Osteocyte (in vitro differentiated cells): ENCODE results near the gene F12. TPM values are rescaled to one million over a fixed set of nuclear protein-coding genes. Genes with fewer than 3 reads are reported as not detected.

ENCODE experiments used
- DNase-seq: peaks from one replicate; pipeline ENCODE4 v3.0.0; 2021; ENCODE audit warnings: mixed read lengths; ENCODE audit not compliant: unreplicated experiment; ENCODE audit errors: extremely low spot score
- H3K27ac Mint-ChIP-seq: one replicate; pipeline ENCODE4 v1.8.0; 2021; ENCODE audit warnings: mild to moderate bottlenecking, mixed read lengths; ENCODE audit not compliant: unreplicated experiment
- H3K27me3 Mint-ChIP-seq: one replicate; pipeline ENCODE4 v1.8.0; 2021; ENCODE audit warnings: mixed read lengths; ENCODE audit not compliant: unreplicated experiment
- H3K36me3 Mint-ChIP-seq: one replicate; pipeline ENCODE4 v1.8.0; 2021; ENCODE audit warnings: mixed read lengths; ENCODE audit not compliant: unreplicated experiment
- H3K4me1 Mint-ChIP-seq: one replicate; pipeline ENCODE4 v1.8.0; 2021; ENCODE audit warnings: mixed read lengths; ENCODE audit not compliant: unreplicated experiment
- H3K4me3 Mint-ChIP-seq: one replicate; pipeline ENCODE4 v1.8.0; 2021; ENCODE audit warnings: mild to moderate bottlenecking, moderate library complexity, mixed read lengths; ENCODE audit not compliant: unreplicated experiment
- H3K9me3 Mint-ChIP-seq: one replicate; pipeline ENCODE4 v1.8.0; 2021; ENCODE audit warnings: mixed read lengths; ENCODE audit not compliant: unreplicated experiment
- CTCF ChIP-seq: fragments of 200-600 bp; sonication (generic); IDR thresholded peaks from 2 replicates; pipeline ENCODE4 v1.5.0; 2021; ENCODE audit warnings: antibody characterized with exemption, mild to moderate bottlenecking, moderate library complexity
- total RNA-seq: library from RNA; stranded (reverse); gene quantifications from 2 replicates; pipeline ENCODE4 v1.2.1, GENCODE V29; 2021

F12 gene
- total RNA-seq, 1 donor from 2014 or later, result 1.5 TPM

- no peak for DNase-seq
- peaks cover 20% of the 10 kb centered on the region for H3K4me1 Mint-ChIP-seq
- H3K4me3 Mint-ChIP-seq, result no peak overlapping the region
- H3K36me3 Mint-ChIP-seq, result no peaks in the 10 kb centered on the region
- no peak overlapping the region for H3K27ac Mint-ChIP-seq
- peaks cover 4% of the 10 kb centered on the region for H3K27me3 Mint-ChIP-seq
- no peaks in the 10 kb centered on the region for H3K9me3 Mint-ChIP-seq
- TF ChIP-seq CTCF, result no peak
Observed at GRCh38 chr5:177393206-177393765, 16.1 kb downstream of the F12 start.

GRCh38 chr5:177392765-177393164, 16.6 kb downstream of the F12 start:
- peaks cover 4% of the 10 kb centered on the region for H3K27me3 Mint-ChIP-seq
- H3K27ac Mint-ChIP-seq, result no peak overlapping the region
- no peak for DNase-seq
- H3K36me3 Mint-ChIP-seq, result no peaks in the 10 kb centered on the region
- peaks cover 20% of the 10 kb centered on the region for H3K4me1 Mint-ChIP-seq
- no peak overlapping the region for H3K4me3 Mint-ChIP-seq
- H3K9me3 Mint-ChIP-seq, result no peaks in the 10 kb centered on the region
- TF ChIP-seq CTCF, result no peak

GRCh38 chr5:177390363-177391300, 18.7 kb downstream of the F12 start:
- Mint-ChIP-seq H3K9me3 (no peaks in the 10 kb centered on the region), H3K4me3 (no peak overlapping the region), H3K27ac (peak overlapping the region; percentile 61), H3K4me1 (peaks cover 20% of the 10 kb centered on the region), H3K36me3 (no peaks in the 10 kb centered on the region), H3K27me3 (peaks cover 4% of the 10 kb centered on the region)
- DNase-seq, result peak; percentile 94
- peak; percentile 98 for TF ChIP-seq CTCF

GRCh38 chr5:177389241-177390169, 19.9 kb downstream of the F12 start:
- TF ChIP-seq CTCF, result no peak
- Mint-ChIP-seq H3K4me3 (peak overlapping the region; percentile 7), H3K27ac (peak overlapping the region; percentile 77), H3K27me3 (no peaks in the 10 kb centered on the region), H3K36me3 (no peaks in the 10 kb centered on the region), H3K9me3 (no peaks in the 10 kb centered on the region), H3K4me1 (peaks cover 20% of the 10 kb centered on the region)
- no peak for DNase-seq
